ENCODE results near the gene OSMR.
"Not testable (repeated sequence)": the region's sequence is repeated elsewhere in the genome, so short reads cannot be mapped to it uniquely, and the experiment has no call there.

Gene OSMR

GRCh38 chr5:38831117-38831516 is 14.7 kb upstream of the OSMR start:
- DNase-seq = no peak

DNA sequence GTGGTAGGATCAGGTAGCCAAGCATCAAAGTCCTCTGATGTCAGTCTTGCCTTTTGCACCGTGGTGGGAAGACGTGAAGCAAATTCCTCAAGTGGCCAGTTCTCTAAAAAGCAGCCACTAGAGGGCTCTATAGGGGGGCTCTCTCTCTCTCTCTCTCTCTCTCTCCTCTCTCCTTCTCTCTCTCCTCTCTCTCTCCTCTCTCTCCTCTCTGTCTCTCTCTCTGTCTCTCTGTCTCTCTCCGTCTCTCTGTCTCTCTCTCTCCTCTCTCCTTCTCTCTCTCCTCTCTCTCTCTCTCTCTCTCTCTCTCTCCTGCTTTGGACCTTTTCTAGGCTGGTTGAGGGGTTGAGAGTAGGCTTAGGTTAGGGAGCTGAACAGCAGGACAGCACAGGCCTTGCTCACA is 13.9 kb upstream of the OSMR start:
- DNase-seq = peak; percentile 38

DNA sequence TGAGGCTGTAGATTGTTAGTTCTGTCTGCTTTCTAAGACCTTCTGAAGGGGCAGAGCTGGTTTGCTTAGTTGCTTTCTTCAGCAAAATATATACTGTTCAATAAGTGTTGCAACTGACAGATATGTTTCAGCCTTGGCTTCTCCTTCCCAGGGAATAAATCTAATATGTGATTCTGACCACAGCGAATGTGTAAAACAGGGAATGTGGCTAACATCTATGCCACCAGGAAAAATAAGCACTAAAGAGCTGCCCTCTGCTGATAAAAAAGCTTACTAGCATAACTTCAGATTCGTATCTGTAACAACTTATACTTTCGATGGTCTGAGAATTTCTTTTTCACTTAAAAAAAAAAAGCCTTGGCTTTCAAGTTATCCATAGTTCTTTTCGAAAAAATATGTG is 13.0 kb upstream of the OSMR start:
- DNase-seq = no peak

DNA sequence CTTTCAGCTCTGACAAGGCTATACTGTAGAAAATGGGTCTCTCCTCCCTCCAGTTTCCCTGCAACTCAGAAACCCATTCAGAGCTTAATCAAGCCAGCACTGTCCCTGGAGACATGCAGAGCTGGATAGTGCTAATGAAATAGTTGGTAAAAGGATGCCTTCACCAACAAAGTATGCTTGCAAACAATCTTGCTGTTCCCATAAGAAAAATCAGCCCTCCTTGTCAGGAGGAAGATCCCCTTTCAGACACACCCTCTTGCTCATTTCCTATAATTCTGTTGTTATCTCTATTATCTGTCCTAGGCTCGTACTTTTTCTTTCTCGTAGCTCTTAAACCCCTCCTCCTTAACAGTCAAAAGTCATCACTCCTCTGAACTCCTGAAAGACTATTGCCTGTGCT is 9.9 kb upstream of the OSMR start:
- no peak for DNase-seq

- no peak for DNase-seq
Observed at GRCh38 chr5:38837416-38837815, 8.4 kb upstream of the OSMR start.

DNA sequence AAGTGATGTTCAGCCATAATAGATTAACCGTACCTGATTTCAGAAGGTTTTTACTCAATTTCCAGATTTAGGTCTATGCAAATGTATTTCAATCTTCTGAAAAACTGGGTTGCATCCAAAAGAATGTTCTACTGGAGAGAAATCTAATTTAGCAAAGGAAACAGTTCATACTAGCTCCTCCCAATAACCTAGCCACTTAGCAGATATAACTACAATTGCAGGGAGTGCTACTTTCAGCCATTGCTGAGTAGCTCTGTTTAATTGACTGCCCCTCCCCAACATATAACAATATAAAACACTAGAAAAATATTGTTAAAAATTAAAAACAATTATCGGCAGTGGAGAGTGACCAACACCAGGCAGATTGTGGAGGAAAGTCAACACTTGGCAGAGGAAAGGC is 7.9 kb upstream of the OSMR start:
- no peak for DNase-seq

- DNase-seq = no peak
Observed at GRCh38 chr5:38843665-38844064, 2.1 kb upstream of the OSMR start.

DNA sequence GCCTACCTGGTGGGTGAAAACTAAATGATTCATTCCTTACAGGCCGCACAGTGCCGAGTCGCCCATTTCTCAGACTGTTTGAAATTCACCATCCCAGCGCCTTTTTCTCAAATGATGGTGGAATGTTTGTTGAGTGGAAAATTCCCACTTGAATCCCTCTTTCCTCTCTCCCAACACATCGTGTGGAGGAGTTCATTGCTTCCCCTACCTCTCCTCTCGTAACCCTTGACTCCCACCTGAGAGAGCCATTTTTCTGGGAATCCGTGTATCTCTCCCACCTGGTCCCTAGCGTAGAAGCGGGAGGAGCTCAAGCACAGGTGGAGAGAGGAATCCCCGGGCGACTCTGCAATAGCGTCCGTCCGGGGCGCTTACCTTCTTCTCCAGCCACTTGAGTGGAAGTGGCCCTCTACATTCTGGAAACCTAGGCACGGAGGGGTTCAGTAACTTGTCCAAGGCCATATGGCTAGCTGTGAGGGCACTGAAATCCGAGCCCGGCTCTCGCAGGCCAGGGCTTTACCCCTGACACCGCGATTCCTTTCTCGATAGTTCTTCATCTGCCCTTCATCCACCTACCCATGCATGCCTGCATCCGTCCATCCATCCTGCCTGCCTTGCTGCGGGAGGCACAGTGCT is 683 bp downstream of the OSMR start:
- DNase-seq = no peak

GRCh38 chr5:38847559-38848347 is 1.9 kb downstream of the OSMR start:
- no peak for DNase-seq

DNA sequence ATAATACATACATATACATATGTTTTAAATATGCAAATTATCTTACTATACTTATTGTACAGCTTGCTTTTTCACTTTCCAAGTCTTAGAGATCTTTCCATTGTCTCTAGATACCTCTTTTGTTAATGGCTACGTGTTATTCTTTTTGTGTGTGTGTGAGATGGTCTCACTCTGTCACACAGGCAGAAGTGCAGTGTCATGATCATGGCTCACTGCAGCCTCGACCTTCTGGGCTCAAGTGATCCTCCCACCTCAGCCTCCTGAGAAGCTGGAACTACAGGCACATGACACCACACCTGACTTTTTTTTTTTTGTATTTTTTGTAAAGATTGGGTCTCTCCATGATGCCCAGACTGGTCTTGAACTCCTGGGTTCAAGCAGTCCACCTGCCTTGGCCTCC is 2.8 kb downstream of the OSMR start:
- DNase-seq = no peak

DNA sequence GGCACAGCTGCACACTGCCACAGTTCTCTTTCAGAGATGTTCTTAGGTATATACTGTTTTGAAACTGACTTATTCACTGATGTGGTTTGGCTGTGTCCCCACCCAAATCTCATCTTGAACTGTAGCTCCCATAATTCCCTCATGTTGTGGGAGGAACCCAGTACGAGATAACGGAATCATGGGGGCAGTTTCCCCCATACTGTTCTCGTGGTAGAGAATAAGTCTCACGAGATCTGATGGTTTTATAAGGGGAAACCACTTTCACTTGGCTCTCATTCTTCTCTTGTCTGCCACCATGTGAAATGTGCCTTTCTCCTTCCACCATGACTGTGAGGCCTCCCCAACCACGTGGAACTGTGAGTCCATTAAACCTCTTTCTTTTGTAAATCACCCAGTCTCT is 5.8 kb downstream of the OSMR start:
- DNase-seq = not testable (repeated sequence)

- DNase-seq = no peak
Observed at GRCh38 chr5:38853753-38854470, 8.1 kb downstream of the OSMR start.

- DNase-seq = no peak
Observed at GRCh38 chr5:38854907-38855306, 9.1 kb downstream of the OSMR start.

DNA sequence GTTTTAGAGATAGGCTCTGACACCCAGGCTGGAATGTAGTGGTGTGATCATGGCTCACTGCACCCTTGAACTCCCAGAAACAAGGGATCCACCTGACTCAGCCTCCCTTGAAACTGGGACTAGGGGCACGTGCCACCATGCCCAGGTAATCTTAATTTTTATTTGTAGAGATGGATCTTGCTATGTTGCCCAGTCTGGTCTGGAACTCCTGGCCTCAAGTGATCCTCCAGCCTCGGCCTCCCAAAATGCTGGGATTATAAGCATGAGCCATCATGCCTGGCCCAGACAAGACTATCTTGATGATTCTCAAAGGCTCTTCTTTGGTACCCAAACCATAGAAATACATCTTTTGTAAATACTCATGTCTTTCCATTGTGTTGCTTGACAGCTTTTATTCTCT is 10.8 kb downstream of the OSMR start:
- DNase-seq = no peak

DNA sequence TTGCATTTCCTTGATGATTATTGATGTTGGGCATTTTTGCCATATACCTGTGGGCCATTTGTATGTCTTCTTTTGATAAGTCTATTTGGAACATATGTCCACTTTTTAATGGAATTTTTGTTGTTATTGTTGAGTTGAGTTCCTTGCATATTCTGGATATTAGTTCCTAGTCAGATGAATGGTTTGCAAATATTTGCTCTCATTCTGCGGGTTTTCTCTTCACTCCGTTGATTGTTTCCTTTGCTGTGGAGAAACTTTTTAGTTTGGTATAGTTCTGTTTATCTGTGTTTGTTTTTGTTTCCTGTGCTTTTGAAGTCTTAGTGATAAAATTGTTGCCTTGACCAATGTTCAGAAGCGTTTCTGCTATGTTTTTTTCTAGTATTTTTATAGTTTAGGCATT is 13.0 kb downstream of the OSMR start:
- DNase-seq = no peak

GRCh38 chr5:38861986-38862770 is 16.4 kb downstream of the OSMR start:
- DNase-seq = not testable (repeated sequence)

DNA sequence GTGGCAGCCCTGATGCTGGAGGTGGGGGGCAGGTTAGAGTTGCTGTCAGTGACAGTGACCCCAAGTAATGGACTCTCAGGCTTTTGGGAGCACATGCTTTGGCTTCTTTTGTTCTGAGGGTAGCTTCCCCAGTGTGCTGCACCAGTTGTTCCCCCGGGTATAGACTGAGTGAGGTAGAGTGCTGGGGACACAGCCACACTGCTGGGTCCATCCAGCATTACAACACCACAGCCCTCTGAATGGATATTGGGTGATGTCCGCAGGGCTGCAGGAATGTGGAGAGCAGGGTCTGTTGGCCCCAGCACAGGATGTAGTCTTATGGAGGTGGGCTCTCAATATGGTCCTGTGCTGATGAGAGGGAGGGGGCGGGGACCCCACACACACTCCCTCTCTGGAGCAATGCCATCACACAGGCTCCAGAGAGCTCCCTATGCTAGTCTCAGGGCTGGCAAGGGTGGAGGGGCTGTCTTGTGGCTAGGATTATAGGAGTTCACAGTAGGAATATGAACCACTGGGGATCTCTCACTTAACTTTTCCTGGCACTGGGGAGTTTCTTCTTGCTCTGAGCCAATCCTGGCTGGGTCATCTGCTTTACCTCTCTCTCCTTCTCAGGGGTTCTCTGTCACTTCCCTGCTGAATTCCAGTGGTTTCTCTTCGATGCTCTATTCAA is 20.7 kb downstream of the OSMR start:
- no peak for DNase-seq

GRCh38 chr5:38867032-38867398 is 21.2 kb downstream of the OSMR start:
- no peak for DNase-seq

- no peak for DNase-seq
Observed at GRCh38 chr5:38867416-38867815, 21.6 kb downstream of the OSMR start.

DNA sequence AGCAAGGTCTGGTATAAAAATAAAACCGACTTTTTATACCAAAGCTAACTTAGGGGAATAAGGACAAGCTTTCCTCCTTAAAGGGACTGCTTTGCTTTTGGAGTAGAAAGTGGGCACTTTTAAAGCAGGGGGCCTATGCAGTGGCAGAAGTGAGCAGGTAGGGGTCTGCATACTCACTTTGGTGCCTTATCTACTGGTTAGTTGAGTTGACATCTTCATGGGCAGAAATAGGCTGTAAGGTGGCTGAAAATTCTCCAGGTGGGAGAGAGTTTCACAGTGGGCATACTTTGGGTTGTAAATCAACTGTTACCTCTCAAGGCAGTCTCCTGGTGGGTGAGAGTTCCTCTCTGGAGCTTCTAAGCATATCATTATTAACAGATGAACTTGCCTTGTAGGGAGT is 24.8 kb downstream of the OSMR start:
- DNase-seq = no peak

DNA sequence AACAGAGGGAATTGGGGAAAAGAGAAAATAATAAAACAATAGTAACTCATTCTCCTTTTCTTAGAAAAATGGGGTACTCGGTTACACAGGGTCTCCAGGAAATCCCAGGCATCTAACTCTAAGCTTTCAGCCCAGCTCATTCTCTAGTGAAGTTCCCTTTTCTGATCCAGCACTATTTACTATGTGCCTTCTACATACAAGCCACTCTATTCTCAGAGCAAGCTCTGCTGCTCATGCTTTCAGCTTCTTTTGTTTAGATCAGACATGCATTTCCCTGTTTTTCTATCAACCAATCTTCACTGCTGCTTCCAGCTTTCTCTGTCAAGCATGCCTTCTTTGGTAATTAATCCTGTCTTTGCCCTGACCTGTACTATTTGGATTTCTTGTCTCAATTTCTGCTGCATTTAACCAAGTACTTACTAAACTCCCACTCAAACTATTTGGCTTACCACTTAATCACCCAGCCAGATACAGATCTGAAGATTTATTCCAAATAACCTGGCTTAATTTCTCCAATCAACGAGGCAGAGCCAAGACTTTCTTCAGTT is 25.3 kb downstream of the OSMR start:
- no peak for DNase-seq

GRCh38 chr5:38871790-38872551 is 26.2 kb downstream of the OSMR start:
- peak; percentile 15 for DNase-seq
